Activated B cell treated with CpG ODN at 0.5 μM for 24 hours (primary cell): ENCODE measurements around the gene DAPP1. TPM values are rescaled to one million over a fixed set of nuclear protein-coding genes. Genes with fewer than 3 reads are reported as not detected.

Experiments
- ATAC-seq: fragments of 200-7000 bp; cut with Tn5 transposase; one replicate; pipeline ENCODE4 v1.10.0; 2021; ENCODE audit warnings: low read depth, mild to moderate bottlenecking, moderate library complexity
- CTCF ChIA-PET: fragments of 350-600 bp; sonication (Branson Sonifier 250); formaldehyde crosslinking; loops from one replicate; lab custom pipeline; 2021; ENCODE audit warnings: antibody characterized with exemption; lab: Charles Lee
- POLR2A ChIA-PET: fragments of 350-600 bp; sonication (Branson Sonifier 250); formaldehyde crosslinking; loops from one replicate; lab custom pipeline; 2021; ENCODE audit warnings: antibody characterized with exemption; lab: Charles Lee
- DNase-seq: peaks from one replicate; pipeline ENCODE4 v3.0.0; 2022
- H3K27ac Mint-ChIP-seq: one replicate; pipeline ENCODE4 v1.8.0; 2020; ENCODE audit warnings: mixed read lengths
- H3K27me3 Mint-ChIP-seq: one replicate; pipeline ENCODE4 v1.8.0; 2021; ENCODE audit warnings: mixed read lengths
- H3K36me3 Mint-ChIP-seq: one replicate; pipeline ENCODE4 v1.8.0; 2021; ENCODE audit warnings: low read depth, mixed read lengths
- H3K4me1 Mint-ChIP-seq: one replicate; pipeline ENCODE4 v1.8.0; 2021; ENCODE audit warnings: mixed read lengths
- H3K4me3 Mint-ChIP-seq: one replicate; pipeline ENCODE4 v1.8.0; 2020; ENCODE audit warnings: mild to moderate bottlenecking, mixed read lengths
- H3K9me3 Mint-ChIP-seq: one replicate; pipeline ENCODE4 v1.8.0; 2020; ENCODE audit warnings: mixed read lengths
- CTCF ChIP-seq: fragments of 200-600 bp; IDR thresholded peaks from one replicate; pipeline ENCODE4 v1.8.0; 2022; ENCODE audit warnings: antibody characterized with exemption, mild to moderate bottlenecking
- intact Hi-C: fragments of 100-400 bp; cut with micrococcal nuclease; formaldehyde crosslinking; loops from one replicate; pipeline ENCODE4 v1.15.1; 2024
- total RNA-seq: library from RNA; stranded (reverse); gene quantifications from 2 replicates; pipeline ENCODE4 v1.2.3, GENCODE V29; 2022

The DAPP1 gene
- total RNA-seq, 1 donor from 2014 or later, result 144 TPM

GRCh38 chr4:99852199-99852749 is 35.6 kb downstream of the DAPP1 start:
- Mint-ChIP-seq H3K36me3 (peaks cover 74% of the 10 kb centered on the region), H3K4me3 (no peak overlapping the region), H3K9me3 (no peaks in the 10 kb centered on the region), H3K27me3 (no peaks in the 10 kb centered on the region), H3K4me1 (peaks cover 79% of the 10 kb centered on the region), H3K27ac (peak overlapping the region; percentile 88)
- CTCF ChIA-PET, result interaction anchor here (1.4 to 4.0 kb wide), 3 partner anchors 33 to 45 kb away, joined by 3 to 15 read pairs (median 4); no protein-coding TSS in a partner anchor
- no peak for DNase-seq
- intact Hi-C loops, result no loop called here
- no peak for ATAC-seq
- POLR2A ChIA-PET, result interaction anchor here (0.6 to 9.0 kb wide), 3 partner anchors 33 to 923 kb away, joined by 3 to 73 read pairs (median 6); partner anchors contain the start of genes DAPP1 and EIF4E
- TF ChIP-seq CTCF, result no peak

- ChIA-PET CTCF (interaction anchor here (1.4 to 4.0 kb wide), 3 partner anchors 32 to 46 kb away, joined by 3 to 15 read pairs (median 4); no protein-coding TSS in a partner anchor), POLR2A (interaction anchor here (9.0 kb wide), 1 partner anchor 36 kb away, joined by 73 read pairs; the partner anchor contains the start of gene DAPP1)
- Mint-ChIP-seq H3K27me3 (no peaks in the 10 kb centered on the region), H3K4me1 (peaks cover 77% of the 10 kb centered on the region), H3K36me3 (peaks cover 75% of the 10 kb centered on the region), H3K27ac (peak overlapping the region; percentile 57), H3K4me3 (no peak overlapping the region), H3K9me3 (no peaks in the 10 kb centered on the region)
- DNase-seq (no peak), ATAC-seq (no peak)
- intact Hi-C loops, result no loop called here
- no peak for TF ChIP-seq CTCF
Measured at GRCh38 chr4:99853190-99853589, 36.6 kb downstream of the DAPP1 start.

- H3K27ac Mint-ChIP-seq, result no peak overlapping the region
- no peak for TF ChIP-seq CTCF
- intact Hi-C loops, result no loop called here
- peaks cover 76% of the 10 kb centered on the region for H3K36me3 Mint-ChIP-seq
- peaks cover 73% of the 10 kb centered on the region for H3K4me1 Mint-ChIP-seq
- no peaks in the 10 kb centered on the region for H3K27me3 Mint-ChIP-seq
- ATAC-seq (no peak), DNase-seq (no peak)
- POLR2A ChIA-PET, result interaction anchor here (9.0 kb wide), 1 partner anchor 37 kb away, joined by 73 read pairs; the partner anchor contains the start of gene DAPP1
- no peak overlapping the region for H3K4me3 Mint-ChIP-seq
- H3K9me3 Mint-ChIP-seq, result no peaks in the 10 kb centered on the region
- CTCF ChIA-PET, result interaction anchor here (0.7 to 1.8 kb wide), 3 partner anchors 31 to 93 kb away, joined by 3 to 4 read pairs (median 3); no protein-coding TSS in a partner anchor
Measured at GRCh38 chr4:99853999-99854398, 37.4 kb downstream of the DAPP1 start.

GRCh38 chr4:99855678-99856077 is 39.1 kb downstream of the DAPP1 start:
- CTCF ChIA-PET, result interaction anchor here (2.1 to 2.9 kb wide), 2 partner anchors 44 to 47 kb away, joined by 8 to 14 read pairs; no protein-coding TSS in a partner anchor
- no peak for DNase-seq

More at GRCh38 chr4:99855678-99856077, 39.1 kb downstream of the DAPP1 start:
- Mint-ChIP-seq H3K4me3 (peak overlapping the region; percentile 33), H3K4me1 (peaks cover 80% of the 10 kb centered on the region), H3K9me3 (no peaks in the 10 kb centered on the region), H3K27ac (peak overlapping the region; percentile 90), H3K36me3 (peaks cover 79% of the 10 kb centered on the region), H3K27me3 (no peaks in the 10 kb centered on the region)
- no peak for TF ChIP-seq CTCF
- POLR2A ChIA-PET, result interaction anchor here (0.8 to 9.0 kb wide), 4 partner anchors 8 to 48 kb away, joined by 3 to 73 read pairs (median 5); partner anchors contain the start of gene DAPP1
- peak; percentile 59 for ATAC-seq
- intact Hi-C loops, result loop anchor here (1.0 to 5.0 kb wide), 3 partner anchors 8 to 38 kb away; partner anchors contain the start of gene LAMTOR3
